ENCODE results near the gene SPTAN1.
A peak's percentile ranks its signal among the peaks of the same experiment; 100 is the strongest.

The SPTAN1 gene

GRCh38 chr9:128556926-128557634, 4.7 kb downstream of the SPTAN1 start:
- Histone ChIP-seq H3K9ac (ENCODE audit: low read depth, low read length, poor library complexity, severe bottlenecking) (no peak overlapping the region), H3K4me2 (ENCODE audit: low read depth, low read length, poor library complexity, severe bottlenecking) (peak overlapping the region; percentile 84), H3K9me3 (ENCODE audit: insufficient read depth, low read depth, low read length) (no peaks in the 10 kb centered on the region), H3F3A (ENCODE audit: low read depth) (peaks cover 11% of the 10 kb centered on the region), H3K9me2 (replicated peaks; ENCODE audit: low read depth, low read length) (no peaks in the 10 kb centered on the region), H3K27me3 (ENCODE audit: insufficient read depth, low read length, poor library complexity, severe bottlenecking) (no peaks in the 10 kb centered on the region), H4K20me1 (ENCODE audit: insufficient read depth, low read length, poor library complexity, severe bottlenecking) (peaks cover 34% of the 10 kb centered on the region), H3K4me3 (ENCODE audit: low read length, poor library complexity, severe bottlenecking) (no peak overlapping the region), H2AFZ (ENCODE audit: low read length) (no peak overlapping the region), H3K36me3 (ENCODE audit: insufficient read depth, low read length) (no peaks in the 10 kb centered on the region), H3K4me1 (ENCODE audit: insufficient read depth, low read length, poor library complexity, severe bottlenecking) (peaks cover 55% of the 10 kb centered on the region), H3K79me2 (ENCODE audit: insufficient read depth, low read length) (peaks cover 62% of the 10 kb centered on the region)
- TF ChIP-seq EZH2phosphoT487 (IDR thresholded peaks at IDR 0.05; ENCODE audit: borderline replicate concordance) (no peak), CTCF (conservative IDR thresholded peaks at IDR 0.05; ENCODE audit: low read length) (no peak)

GRCh38 chr9:128558431-128559310, 6.3 kb downstream of the SPTAN1 start:
- Histone ChIP-seq H3K4me2 (ENCODE audit: low read depth, low read length, poor library complexity, severe bottlenecking) (peak overlapping the region; percentile 89), H3K27me3 (ENCODE audit: insufficient read depth, low read length, poor library complexity, severe bottlenecking) (no peaks in the 10 kb centered on the region), H4K20me1 (ENCODE audit: insufficient read depth, low read length, poor library complexity, severe bottlenecking) (peaks cover 31% of the 10 kb centered on the region), H2AFZ (ENCODE audit: low read length) (no peak overlapping the region), H3K4me1 (ENCODE audit: insufficient read depth, low read length, poor library complexity, severe bottlenecking) (peaks cover 50% of the 10 kb centered on the region), H3K9ac (ENCODE audit: low read depth, low read length, poor library complexity, severe bottlenecking) (peak overlapping the region; percentile 40), H3K79me2 (ENCODE audit: insufficient read depth, low read length) (peaks cover 50% of the 10 kb centered on the region), H3K9me3 (ENCODE audit: insufficient read depth, low read depth, low read length) (no peaks in the 10 kb centered on the region), H3K9me2 (replicated peaks; ENCODE audit: low read depth, low read length) (no peaks in the 10 kb centered on the region), H3K4me3 (ENCODE audit: low read length, poor library complexity, severe bottlenecking) (peak overlapping the region; percentile 72), H3K36me3 (ENCODE audit: insufficient read depth, low read length) (no peaks in the 10 kb centered on the region), H3F3A (ENCODE audit: low read depth) (peaks cover 11% of the 10 kb centered on the region)
- TF ChIP-seq CTCF (conservative IDR thresholded peaks at IDR 0.05; ENCODE audit: low read length) (no peak), EZH2phosphoT487 (IDR thresholded peaks at IDR 0.05; ENCODE audit: borderline replicate concordance) (no peak)

- Histone ChIP-seq H2AFZ (ENCODE audit: low read length) (no peak overlapping the region), H3K36me3 (ENCODE audit: insufficient read depth, low read length) (peaks cover 22% of the 10 kb centered on the region; the same call in 1 of the 2 replicates), H3K4me3 (ENCODE audit: low read length, poor library complexity, severe bottlenecking) (no peak overlapping the region), H4K20me1 (ENCODE audit: insufficient read depth, low read length, poor library complexity, severe bottlenecking) (no peaks in the 10 kb centered on the region), H3K4me1 (ENCODE audit: insufficient read depth, low read length, poor library complexity, severe bottlenecking) (no peaks in the 10 kb centered on the region), H3K4me2 (ENCODE audit: low read depth, low read length, poor library complexity, severe bottlenecking) (no peak overlapping the region), H3K9ac (ENCODE audit: low read depth, low read length, poor library complexity, severe bottlenecking) (no peak overlapping the region), H3F3A (ENCODE audit: low read depth) (no peaks in the 10 kb centered on the region), H3K27me3 (ENCODE audit: insufficient read depth, low read length, poor library complexity, severe bottlenecking) (no peaks in the 10 kb centered on the region), H3K9me3 (ENCODE audit: insufficient read depth, low read depth, low read length) (no peaks in the 10 kb centered on the region), H3K9me2 (replicated peaks; ENCODE audit: low read depth, low read length) (no peaks in the 10 kb centered on the region), H3K79me2 (ENCODE audit: insufficient read depth, low read length) (peaks cover 5% of the 10 kb centered on the region; the same call in 1 of the 2 replicates)
- TF ChIP-seq EZH2phosphoT487 (IDR thresholded peaks at IDR 0.05; ENCODE audit: borderline replicate concordance) (no peak), CTCF (conservative IDR thresholded peaks at IDR 0.05; ENCODE audit: low read length) (no peak)
Measured at GRCh38 chr9:128565578-128565977, 13.2 kb downstream of the SPTAN1 start.

Data from Loucy (cell line).